ENCODE measurements around the gene TMEM53. TPM values are rescaled to one million over a fixed set of nuclear protein-coding genes. Genes with fewer than 3 reads are reported as not detected.

The TMEM53 gene
- total RNA-seq, 2 donors from 2014 or later = 26.4 to 29.6 TPM

DNA sequence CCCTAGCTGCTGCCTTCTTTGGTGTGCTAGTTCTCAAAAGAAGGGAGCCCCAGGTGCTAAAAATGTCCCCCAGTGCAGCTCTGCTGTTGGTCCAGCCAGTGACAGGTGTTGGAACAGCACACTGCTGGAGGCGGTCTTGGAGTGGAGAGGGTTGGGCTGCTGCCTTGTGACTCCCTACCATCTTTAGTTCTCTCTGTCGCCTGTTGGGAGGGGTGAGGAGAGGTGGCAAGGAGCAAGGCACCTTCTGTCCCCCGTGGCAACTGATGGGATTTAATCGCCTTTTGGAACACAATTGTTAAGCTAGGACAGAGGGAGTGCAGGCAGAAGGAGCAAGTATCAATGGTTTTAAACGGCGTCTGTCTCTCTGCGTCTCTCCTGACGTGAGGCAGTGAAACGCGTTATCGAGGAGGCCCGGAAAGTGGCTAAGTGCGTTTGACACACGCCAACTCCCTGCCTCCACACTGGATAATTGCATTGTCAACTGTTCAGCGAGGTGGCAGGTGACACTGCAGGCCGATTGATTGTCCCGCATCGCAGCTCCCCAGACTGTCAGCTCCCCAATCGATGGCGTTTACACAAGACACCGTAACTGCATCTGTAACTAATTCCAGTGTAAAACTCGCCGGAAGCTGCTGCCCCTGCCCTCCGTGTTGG is 34.0 kb downstream of the TMEM53 start:
- Histone ChIP-seq H3K4me1 (no peaks in the 10 kb centered on the region), H3K9ac (ENCODE audit: low read depth in 2 of 2, low read length in 2 of 2) (no peak overlapping the region), H3K4me3 (no peak overlapping the region), H3K9me3 (no peaks in the 10 kb centered on the region), H3K27ac (no peak overlapping the region), H3K36me3 (peaks cover 31% of the 10 kb centered on the region), H3K27me3 (no peaks in the 10 kb centered on the region)
- TF ChIP-seq CTCF (IDR thresholded peaks at IDR 0.05) = no peak
- no peak for DNase-seq
- intact Hi-C loops (cut with DNase I) = no loop called here

- intact Hi-C loops (cut with DNase I) = no loop called here
- Histone ChIP-seq H3K9me3 (no peaks in the 10 kb centered on the region), H3K4me3 (no peak overlapping the region), H3K36me3 (peaks cover 29% of the 10 kb centered on the region), H3K9ac (ENCODE audit: low read depth in 2 of 2, low read length in 2 of 2) (no peak overlapping the region), H3K27me3 (no peaks in the 10 kb centered on the region), H3K4me1 (peaks cover 7% of the 10 kb centered on the region), H3K27ac (no peak overlapping the region)
- DNase-seq = no peak
- no peak for TF ChIP-seq CTCF (IDR thresholded peaks at IDR 0.05)
Measured at GRCh38 chr1:44637702-44638411, 36.4 kb downstream of the TMEM53 start.

- Histone ChIP-seq H3K36me3 (peaks cover 22% of the 10 kb centered on the region), H3K9ac (ENCODE audit: low read depth in 2 of 2, low read length in 2 of 2) (no peak overlapping the region), H3K27me3 (no peaks in the 10 kb centered on the region), H3K4me3 (no peak overlapping the region), H3K4me1 (peaks cover 10% of the 10 kb centered on the region), H3K9me3 (no peaks in the 10 kb centered on the region), H3K27ac (no peak overlapping the region)
- TF ChIP-seq CTCF (IDR thresholded peaks at IDR 0.05) = no peak
- DNase-seq = no peak
- intact Hi-C loops (cut with DNase I) = no loop called here
Measured at GRCh38 chr1:44636688-44637598, 37.3 kb downstream of the TMEM53 start.

GRCh38 chr1:44636083-44636687 is 38.1 kb downstream of the TMEM53 start:
- intact Hi-C loops (cut with DNase I) = no loop called here
- Histone ChIP-seq H3K4me3 (no peak overlapping the region), H3K27ac (no peak overlapping the region), H3K36me3 (peaks cover 22% of the 10 kb centered on the region), H3K9me3 (no peaks in the 10 kb centered on the region), H3K4me1 (peaks cover 10% of the 10 kb centered on the region), H3K9ac (ENCODE audit: low read depth in 2 of 2, low read length in 2 of 2) (no peak overlapping the region), H3K27me3 (no peaks in the 10 kb centered on the region)
- TF ChIP-seq CTCF (IDR thresholded peaks at IDR 0.05) = no peak
- DNase-seq = no peak

- Histone ChIP-seq H3K4me3 (no peak overlapping the region), H3K4me1 (peaks cover 10% of the 10 kb centered on the region), H3K36me3 (peaks cover 22% of the 10 kb centered on the region), H3K9me3 (no peaks in the 10 kb centered on the region), H3K27me3 (no peaks in the 10 kb centered on the region), H3K9ac (ENCODE audit: low read depth in 2 of 2, low read length in 2 of 2) (no peak overlapping the region), H3K27ac (no peak overlapping the region)
- no peak for DNase-seq
- intact Hi-C loops (cut with DNase I) = no loop called here
- TF ChIP-seq CTCF (IDR thresholded peaks at IDR 0.05) = no peak
Measured at GRCh38 chr1:44635439-44635838, 38.8 kb downstream of the TMEM53 start.
